Measurements from ENCODE around the gene SERINC2. TPM values are rescaled to one million over a fixed set of nuclear protein-coding genes. Genes with fewer than 3 reads are reported as not detected.
"Not testable (repeated sequence)": the region's sequence is repeated elsewhere in the genome, so short reads cannot be mapped to it uniquely, and the experiment has no call there.

The SERINC2 gene
- total RNA-seq, 2 experiments from 2014 or later, result 0.14 TPM; not detected in 1

GRCh38 chr1:31376375-31377134 is 36.5 kb upstream of the SERINC2 start:
- peaks cover 8% of the 10 kb centered on the region for H3K27me3 Mint-ChIP-seq
- no peaks in the 10 kb centered on the region for H3K36me3 Mint-ChIP-seq
- no peak overlapping the region for H3K4me3 Mint-ChIP-seq
- peaks cover 21% of the 10 kb centered on the region for H3K4me1 Mint-ChIP-seq
- ATAC-seq (ENCODE audit: low read depth), result no peak
- no peak overlapping the region for H3K27ac Mint-ChIP-seq
- no peak for DNase-seq
- H3K9me3 Mint-ChIP-seq, result no peaks in the 10 kb centered on the region
- POLR2A ChIA-PET, result interaction anchor here (0.6 kb wide), 1 partner anchor 118 kb away, joined by 5 read pairs; no protein-coding TSS in a partner anchor

DNA sequence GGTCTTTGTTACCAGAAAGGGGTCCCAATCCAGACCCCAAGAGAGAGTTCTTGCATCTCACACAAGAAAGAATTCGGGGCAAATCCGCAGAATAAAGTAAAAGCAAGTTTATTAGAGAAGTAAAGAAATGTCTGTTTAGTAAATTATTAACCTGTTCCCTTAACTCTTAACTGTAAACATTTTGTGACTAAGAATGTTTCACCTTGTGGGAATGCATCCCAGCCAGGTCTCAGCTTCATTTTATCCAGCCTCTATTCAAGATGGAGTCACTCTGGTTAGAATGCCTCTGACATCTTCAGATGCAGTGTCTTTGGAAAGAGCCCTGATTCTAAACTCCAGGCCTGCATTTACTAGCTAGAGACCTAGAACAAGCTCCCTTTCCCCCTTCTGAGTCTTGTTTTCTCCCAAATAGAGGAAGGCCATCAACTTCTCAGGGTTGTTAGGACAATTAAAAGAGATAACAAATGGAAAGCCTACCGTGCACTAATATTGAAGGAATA is 35.6 kb upstream of the SERINC2 start:
- H3K36me3 Mint-ChIP-seq, result no peaks in the 10 kb centered on the region
- peaks cover 8% of the 10 kb centered on the region for H3K27me3 Mint-ChIP-seq
- no peaks in the 10 kb centered on the region for H3K9me3 Mint-ChIP-seq
- H3K4me1 Mint-ChIP-seq, result peaks cover 19% of the 10 kb centered on the region
- no peak overlapping the region for H3K4me3 Mint-ChIP-seq
- H3K27ac Mint-ChIP-seq, result no peak overlapping the region
- no peak for DNase-seq
- POLR2A ChIA-PET, result interaction anchor here (0.6 kb wide), 1 partner anchor 119 kb away, joined by 5 read pairs; no protein-coding TSS in a partner anchor
- no peak for ATAC-seq (ENCODE audit: low read depth)

- Mint-ChIP-seq H3K27me3 (peaks cover 6% of the 10 kb centered on the region), H3K36me3 (no peaks in the 10 kb centered on the region), H3K9me3 (no peaks in the 10 kb centered on the region), H3K4me1 (peaks cover 14% of the 10 kb centered on the region), H3K4me3 (no peak overlapping the region), H3K27ac (no peak overlapping the region)
- no peak for ATAC-seq (ENCODE audit: low read depth)
- no peak for DNase-seq
- POLR2A ChIA-PET, result no interaction called here
Measured at GRCh38 chr1:31378001-31378400, 35.0 kb upstream of the SERINC2 start.

DNA sequence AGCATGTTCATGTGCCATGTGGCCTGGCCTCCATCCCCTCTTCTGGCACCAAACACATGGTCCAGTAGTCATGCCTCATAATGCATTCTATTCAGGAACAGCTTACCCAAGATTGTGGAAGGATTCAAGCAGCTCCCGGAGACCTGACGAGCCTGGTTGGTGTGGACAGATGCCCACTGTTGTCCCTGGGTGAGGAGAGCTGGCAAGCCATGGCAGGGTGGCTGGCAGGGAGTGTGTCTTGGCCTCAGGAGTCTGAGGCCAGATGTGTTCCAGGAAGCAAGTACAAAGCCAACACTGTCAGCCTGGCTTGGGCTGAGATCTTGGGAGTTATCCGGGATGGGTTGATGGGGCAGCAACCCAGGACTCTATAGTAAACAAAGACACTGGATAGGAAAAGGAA is 32.8 kb upstream of the SERINC2 start:
- DNase-seq, result no peak
- no peaks in the 10 kb centered on the region for H3K36me3 Mint-ChIP-seq
- peaks cover 8% of the 10 kb centered on the region for H3K27me3 Mint-ChIP-seq
- ATAC-seq (ENCODE audit: low read depth), result no peak
- no peak overlapping the region for H3K4me3 Mint-ChIP-seq
- no peaks in the 10 kb centered on the region for H3K9me3 Mint-ChIP-seq
- peaks cover 7% of the 10 kb centered on the region for H3K4me1 Mint-ChIP-seq
- POLR2A ChIA-PET, result no interaction called here
- no peak overlapping the region for H3K27ac Mint-ChIP-seq

GRCh38 chr1:31381394-31382294 is 31.4 kb upstream of the SERINC2 start:
- H3K9me3 Mint-ChIP-seq, result no peaks in the 10 kb centered on the region
- POLR2A ChIA-PET, result no interaction called here
- no peaks in the 10 kb centered on the region for H3K36me3 Mint-ChIP-seq
- H3K27ac Mint-ChIP-seq, result no peak overlapping the region
- peaks cover 1% of the 10 kb centered on the region for H3K4me1 Mint-ChIP-seq
- peaks cover 8% of the 10 kb centered on the region for H3K27me3 Mint-ChIP-seq
- ATAC-seq (ENCODE audit: low read depth) (no peak), DNase-seq (no peak)
- H3K4me3 Mint-ChIP-seq, result no peak overlapping the region

DNA sequence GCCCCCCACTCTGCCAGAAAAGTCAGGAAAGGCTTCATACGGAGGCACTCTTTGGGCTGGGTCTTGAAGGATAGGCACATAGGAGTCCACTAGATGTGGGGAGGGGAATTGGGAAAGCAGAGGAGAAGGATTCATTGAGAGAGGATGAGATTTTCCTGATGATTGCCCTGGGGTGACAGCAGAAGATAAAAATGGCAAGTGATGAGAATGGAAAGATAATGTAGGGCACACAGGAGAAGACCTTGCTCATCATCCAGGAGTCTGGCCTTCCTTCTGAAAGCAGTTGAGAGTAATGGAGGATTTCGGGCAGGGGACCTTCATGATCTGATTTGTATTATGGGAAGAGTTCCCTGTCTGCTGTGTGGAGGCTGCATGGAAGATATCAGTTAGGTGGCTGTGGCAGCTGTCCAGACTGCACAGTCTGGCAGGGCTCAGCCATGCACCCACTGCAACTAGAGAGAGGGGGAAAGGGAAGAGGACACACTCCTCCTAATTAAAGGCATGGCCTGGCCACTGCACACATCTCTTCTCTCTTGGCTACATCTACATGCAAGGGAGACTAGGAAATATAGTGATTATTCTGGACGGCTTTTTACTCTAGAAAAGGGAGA is 30.5 kb upstream of the SERINC2 start:
- Mint-ChIP-seq H3K27ac (no peak overlapping the region), H3K4me3 (no peak overlapping the region), H3K4me1 (no peaks in the 10 kb centered on the region), H3K36me3 (no peaks in the 10 kb centered on the region), H3K9me3 (no peaks in the 10 kb centered on the region), H3K27me3 (peaks cover 8% of the 10 kb centered on the region)
- POLR2A ChIA-PET, result no interaction called here
- DNase-seq, result no peak
- no peak for ATAC-seq (ENCODE audit: low read depth)

- Mint-ChIP-seq H3K36me3 (no peaks in the 10 kb centered on the region), H3K9me3 (no peaks in the 10 kb centered on the region), H3K27me3 (peaks cover 8% of the 10 kb centered on the region), H3K4me1 (no peaks in the 10 kb centered on the region), H3K4me3 (no peak overlapping the region), H3K27ac (no peak overlapping the region)
- ATAC-seq (ENCODE audit: low read depth) (no peak), DNase-seq (no peak)
- POLR2A ChIA-PET, result no interaction called here
Measured at GRCh38 chr1:31383967-31384366, 29.0 kb upstream of the SERINC2 start.

GRCh38 chr1:31386576-31387243 is 26.3 kb upstream of the SERINC2 start:
- ATAC-seq (ENCODE audit: low read depth); H3K27me3 Mint-ChIP-seq; H3K27ac Mint-ChIP-seq; H3K9me3 Mint-ChIP-seq; H3K4me1 Mint-ChIP-seq; H3K36me3 Mint-ChIP-seq; DNase-seq; POLR2A ChIA-PET; H3K4me3 Mint-ChIP-seq: not testable (repeated sequence)

GRCh38 chr1:31387612-31388011 is 25.4 kb upstream of the SERINC2 start:
- H3K27ac Mint-ChIP-seq, result no peak overlapping the region
- ATAC-seq (ENCODE audit: low read depth), result no peak
- no peaks in the 10 kb centered on the region for H3K36me3 Mint-ChIP-seq

DNA sequence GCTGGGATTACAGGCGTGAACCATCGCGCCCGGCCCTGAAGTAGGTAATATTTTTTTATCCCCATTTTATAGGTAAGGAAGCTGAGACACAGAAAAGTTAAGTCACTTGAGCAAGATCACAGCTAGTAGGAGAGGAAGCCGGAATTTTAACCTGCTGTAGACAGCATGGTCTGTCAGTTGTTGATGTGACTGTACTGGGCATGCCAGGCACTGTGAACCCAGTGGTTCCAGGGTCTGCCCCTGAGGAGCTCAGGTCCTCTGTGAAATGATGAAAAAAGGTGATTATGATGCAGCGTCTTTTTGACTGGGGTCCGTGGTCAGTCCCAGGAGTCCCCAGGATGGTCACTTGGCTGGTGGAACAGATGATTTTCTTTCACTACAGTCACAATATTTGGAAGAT is 23.4 kb upstream of the SERINC2 start:
- peaks cover 2% of the 10 kb centered on the region for H3K27me3 Mint-ChIP-seq
- H3K27ac Mint-ChIP-seq, result no peak overlapping the region
- ATAC-seq (ENCODE audit: low read depth), result no peak
- POLR2A ChIA-PET, result no interaction called here
- no peak for DNase-seq
- no peaks in the 10 kb centered on the region for H3K9me3 Mint-ChIP-seq
- H3K36me3 Mint-ChIP-seq, result no peaks in the 10 kb centered on the region
- peaks cover 4% of the 10 kb centered on the region for H3K4me1 Mint-ChIP-seq
- no peak overlapping the region for H3K4me3 Mint-ChIP-seq

More at GRCh38 chr1:31387612-31388011, 25.4 kb upstream of the SERINC2 start:
- peaks cover 4% of the 10 kb centered on the region for H3K27me3 Mint-ChIP-seq
- POLR2A ChIA-PET, result no interaction called here
- no peak for DNase-seq
- no peaks in the 10 kb centered on the region for H3K4me1 Mint-ChIP-seq
- no peak overlapping the region for H3K4me3 Mint-ChIP-seq
- H3K9me3 Mint-ChIP-seq, result no peaks in the 10 kb centered on the region

DNA sequence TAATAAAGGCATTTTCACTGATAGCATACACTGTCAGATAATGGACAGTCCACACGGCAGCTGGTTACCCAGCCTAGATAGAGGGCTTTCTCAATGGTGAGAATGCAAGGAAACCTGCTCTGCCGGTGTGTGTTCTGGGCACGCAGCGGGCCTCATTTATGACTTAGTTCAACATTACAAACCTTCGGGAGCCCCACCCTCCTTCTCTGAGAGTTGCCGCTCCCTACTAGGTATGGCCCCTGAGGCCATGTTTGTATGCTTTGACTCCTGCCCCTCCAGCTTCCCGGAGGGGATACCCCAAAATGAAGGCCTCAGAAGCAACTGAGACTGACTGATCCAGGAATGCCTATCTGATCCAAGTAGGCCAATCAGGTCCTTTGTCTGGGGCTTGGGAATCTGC is 22.9 kb upstream of the SERINC2 start:
- POLR2A ChIA-PET, result interaction anchor here (0.6 kb wide), 1 partner anchor 1853 kb away, joined by 3 read pairs; no protein-coding TSS in a partner anchor
- ATAC-seq (ENCODE audit: low read depth), result no peak
- Mint-ChIP-seq H3K36me3 (no peaks in the 10 kb centered on the region), H3K27ac (no peak overlapping the region), H3K4me1 (peaks cover 7% of the 10 kb centered on the region), H3K4me3 (no peak overlapping the region), H3K27me3 (peaks cover 2% of the 10 kb centered on the region), H3K9me3 (no peaks in the 10 kb centered on the region)
- no peak for DNase-seq

GRCh38 chr1:31393463-31393862 is 19.6 kb upstream of the SERINC2 start:
- POLR2A ChIA-PET, result no interaction called here
- DNase-seq (no peak), ATAC-seq (ENCODE audit: low read depth) (no peak)
- Mint-ChIP-seq H3K27ac (no peak overlapping the region), H3K36me3 (no peaks in the 10 kb centered on the region), H3K9me3 (no peaks in the 10 kb centered on the region), H3K4me3 (no peak overlapping the region), H3K4me1 (peaks cover 12% of the 10 kb centered on the region), H3K27me3 (no peaks in the 10 kb centered on the region)
